Motor neuron (in vitro differentiated cells): ENCODE data around the gene PITX1. TPM values are rescaled to one million over a fixed set of nuclear protein-coding genes. Genes with fewer than 3 reads are reported as not detected.
A peak's percentile ranks its signal among the peaks of the same experiment; 100 is the strongest.

ENCODE experiments used
- ATAC-seq, 8 experiments: fragments of 200-7000 bp; cut with Tn5 transposase; replicated peaks in 6 of 8; 2 replicates each; pipeline ENCODE4 v1.8.0; 2021; ENCODE audit warnings: mild to moderate bottlenecking in 8 of 8, moderate library complexity in 8 of 8
- H3K27ac ChIP-seq, 2 donors: fragments of 250-450 bp; sonication (Bioruptor Pico); 2 replicates each; pipeline ENCODE4 v1.9.0; 2021; ENCODE audit warnings: antibody characterized with exemption in 2 of 2, mild to moderate bottlenecking in 2 of 2, moderate library complexity in 1 of 2
- H3K4me1 ChIP-seq, 2 donors: fragments of 250-450 bp; sonication (Bioruptor Pico); replicated peaks in 1 of 2; 2 replicates each; pipeline ENCODE4 v1.6.1; 2021; ENCODE audit warnings: antibody characterized with exemption in 2 of 2, mild to moderate bottlenecking in 2 of 2, moderate library complexity in 1 of 2
- H3K4me3 ChIP-seq, 5 donors: fragments of 250-450 bp; sonication (Bioruptor Pico); 2 replicates each; pipeline ENCODE4 v1.9.0; 2021; ENCODE audit warnings: antibody characterized with exemption in 5 of 5, mild to moderate bottlenecking in 5 of 5, moderate library complexity in 4 of 5
- WGBS, 10 experiments: fragments of 450-650 bp; shearing (Covaris generic); methylation state at CpG; one replicate each; pipeline ENCODE4 v1.0.0; 2022; 5-methylcytosine and 5-hydroxymethylcytosine counted together
- in situ Hi-C, 9 experiments: fragments of 400-800 bp; cut with MboI; loops; one replicate each; pipeline ENCODE4 v1.15.0; 2021; ENCODE audit warnings: low sequenced_read_pairs in 9 of 9, low pct_unique_long_range_greater_than_20kb in 2 of 9; ENCODE audit not compliant: unreplicated experiment in 9 of 9
- total RNA-seq, 8 experiments: library from RNA; unstranded; fragments of 300-600 nt; gene quantifications; 2 replicates each; pipeline versions ENCODE4 v1.2.3 to v1.2.4, GENCODE V29; 2022

The PITX1 gene
- total RNA-seq, 8 experiments from 2014 or later, result 0.16 to 8.6 (median 0.71) TPM; not detected in 1

DNA sequence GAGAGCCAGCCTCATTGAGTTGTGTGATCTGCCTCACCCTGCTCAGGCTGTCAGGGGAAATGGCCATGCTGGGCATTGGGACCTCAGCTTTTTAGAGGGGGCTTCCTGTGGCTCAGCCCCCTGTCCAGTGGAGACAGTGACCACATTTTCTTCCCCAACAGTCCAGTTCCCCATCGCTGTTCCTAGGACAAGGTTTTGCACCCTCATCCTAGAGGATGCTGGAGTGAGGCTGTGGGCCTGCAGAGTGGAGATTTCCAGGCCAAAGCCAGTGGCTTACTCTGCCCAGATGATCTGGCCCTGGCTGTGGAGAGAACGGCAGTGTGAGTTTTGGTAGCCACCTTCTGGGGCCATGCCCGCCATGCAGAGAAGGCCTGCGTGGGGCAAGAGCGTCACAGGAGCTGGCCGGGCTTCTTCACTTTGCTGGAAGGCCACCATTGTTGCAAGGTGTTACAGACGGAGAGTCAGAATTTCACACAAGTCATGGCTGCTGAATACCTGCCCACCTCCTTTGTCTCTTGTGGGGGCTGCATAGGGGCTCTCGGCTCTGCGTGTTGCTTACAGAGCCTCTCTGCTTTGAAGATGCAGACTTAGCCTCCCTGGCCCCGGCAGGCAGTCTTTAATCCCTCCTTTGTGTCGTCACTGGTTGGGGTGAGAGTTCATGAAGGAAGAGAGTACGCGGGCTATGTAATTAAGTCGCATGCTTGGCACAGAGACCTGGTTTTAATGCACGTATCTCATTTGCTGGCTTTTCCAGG lies 35.2 kb upstream of the PITX1 start:
- Histone ChIP-seq H3K4me1 (no peaks in the 10 kb centered on the region), H3K27ac (no peak overlapping the region), H3K4me3 (no peak overlapping the region)
- in situ Hi-C loops, result no loop called here
- no peak for ATAC-seq
- WGBS, 10 experiments, result 62 to 80% (median 77%) methylated on average over 1 to 7 of the region's 15 CpGs; no CpG with 5 or more reads in 5 of the 10 experiments

DNA sequence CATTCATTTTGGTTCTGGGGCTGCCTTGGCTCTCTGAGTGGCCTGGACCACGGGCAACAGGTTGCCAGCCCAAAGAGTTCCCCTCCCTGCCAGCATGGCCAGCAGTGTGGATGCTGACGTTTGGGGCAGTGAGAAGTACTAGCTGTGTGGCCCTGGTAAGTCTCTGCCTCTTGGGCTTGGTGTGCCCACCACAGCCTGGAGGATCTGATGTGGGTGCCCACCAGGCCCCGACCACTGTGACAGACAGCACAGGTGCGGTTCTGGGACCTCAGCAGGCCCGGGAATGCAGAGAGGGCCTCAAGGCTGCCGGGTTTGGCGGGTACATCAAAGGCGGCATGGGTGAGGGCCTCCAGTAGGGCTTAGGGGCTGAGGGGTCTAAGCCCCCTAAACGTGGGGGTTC lies 33.6 kb upstream of the PITX1 start:
- no peak overlapping the region for H3K4me3 ChIP-seq
- H3K27ac ChIP-seq, result no peak overlapping the region
- in situ Hi-C loops, result no loop called here
- 0 to 87% (median 68%) methylated on average over 1 to 5 of the region's 9 CpGs; no CpG with 5 or more reads in 6 of the 10 experiments for WGBS, 10 experiments
- no peaks in the 10 kb centered on the region for H3K4me1 ChIP-seq
- no peak for ATAC-seq

DNA sequence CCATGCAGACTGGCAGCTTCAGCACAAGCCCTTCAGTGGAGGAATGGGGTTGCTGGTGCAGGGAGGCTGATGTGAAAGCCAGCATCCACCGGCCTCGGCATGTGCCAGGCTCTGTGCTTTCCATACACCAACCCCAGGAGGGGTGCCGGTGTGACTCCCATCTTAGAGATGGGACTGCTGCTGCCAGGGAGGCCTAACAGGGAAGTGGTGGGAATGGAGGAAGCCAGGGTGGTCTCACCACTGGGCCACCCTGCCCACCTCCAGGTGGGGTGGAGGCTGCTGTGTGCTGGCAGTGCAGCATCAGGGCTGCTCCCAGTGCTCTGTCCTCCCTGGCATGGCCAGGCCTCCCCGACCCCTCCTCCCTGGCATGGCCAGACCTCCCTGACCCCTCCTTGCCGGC lies 32.8 kb upstream of the PITX1 start:
- 72 to 100% (median 92%) methylated on average over 2 to 3 of the region's 5 CpGs; no CpG with 5 or more reads in 7 of the 10 experiments for WGBS, 10 experiments
- Histone ChIP-seq H3K4me1 (no peaks in the 10 kb centered on the region), H3K27ac (no peak overlapping the region), H3K4me3 (no peak overlapping the region)
- in situ Hi-C loops, result no loop called here
- no peak for ATAC-seq

DNA sequence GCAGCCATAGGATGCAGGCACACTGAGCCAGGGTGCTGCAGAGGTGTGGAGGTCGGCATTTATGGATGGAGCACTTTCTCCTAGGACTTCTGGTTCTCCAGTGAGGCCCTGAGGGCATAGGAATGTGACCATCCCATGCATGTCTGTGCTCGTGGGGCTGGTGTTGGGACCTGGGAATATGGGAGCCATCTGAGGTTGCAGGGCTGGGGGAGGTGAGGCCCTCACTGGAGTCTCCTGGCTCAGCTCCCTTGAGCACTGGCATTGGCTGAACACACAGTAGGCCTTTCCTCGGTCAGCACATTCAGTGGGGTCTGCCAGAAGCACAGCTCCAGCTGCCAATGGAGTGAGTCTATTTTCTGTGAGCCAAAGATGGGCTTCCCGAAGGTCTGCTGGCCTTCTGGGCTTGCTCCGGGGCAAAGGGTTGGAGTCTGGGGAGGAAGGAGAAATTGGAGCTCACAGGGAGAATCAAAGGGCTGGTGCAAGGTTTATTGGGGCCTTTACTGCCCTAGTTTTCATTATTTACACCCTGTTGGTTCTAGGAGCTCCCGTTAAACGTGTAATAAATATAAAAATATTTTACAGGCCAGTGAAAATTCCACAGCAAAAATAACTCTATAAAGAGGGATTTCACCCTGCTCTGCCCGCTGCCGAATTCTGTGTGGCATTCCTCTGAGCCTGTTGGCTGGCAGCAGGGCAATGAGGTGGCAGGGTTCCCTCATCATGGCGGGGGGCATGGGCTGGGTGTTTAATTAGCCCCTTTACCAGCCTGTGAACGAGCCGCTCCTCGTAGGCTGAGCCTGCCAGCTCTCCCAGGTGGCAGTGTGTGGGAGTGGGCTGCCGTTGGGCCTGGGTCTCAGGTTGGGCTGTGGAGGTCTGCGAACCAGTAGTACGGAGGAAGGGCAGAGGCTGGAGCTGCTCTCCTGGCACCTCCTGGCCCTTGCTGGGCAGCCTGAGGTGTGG lies 31.6 kb upstream of the PITX1 start:
- in situ Hi-C loops, result no loop called here
- no peak overlapping the region for H3K27ac ChIP-seq
- no peak for ATAC-seq
- no peak overlapping the region for H3K4me3 ChIP-seq
- 60 to 100% (median 81%) methylated on average over 2 to 8 of the region's 16 CpGs for WGBS, 10 experiments
- no peaks in the 10 kb centered on the region for H3K4me1 ChIP-seq

DNA sequence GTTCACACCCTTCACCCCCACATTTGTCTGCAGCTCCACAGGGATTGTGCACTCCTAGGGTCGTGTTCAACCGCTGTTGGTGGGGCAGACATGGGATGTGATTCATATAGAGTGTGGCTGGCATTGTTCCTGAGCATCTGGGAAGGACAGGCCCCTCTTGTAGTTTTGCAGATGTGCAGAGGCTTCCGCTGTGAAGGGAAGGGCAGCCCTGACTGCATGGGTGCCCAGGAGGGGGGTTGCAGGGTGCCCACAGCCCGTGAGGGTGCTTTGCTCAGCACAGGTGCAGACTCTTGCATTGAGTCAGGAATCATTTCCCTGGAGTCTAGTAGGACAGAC lies 30.2 kb upstream of the PITX1 start:
- no peak overlapping the region for H3K4me3 ChIP-seq
- no peaks in the 10 kb centered on the region for H3K4me1 ChIP-seq
- WGBS, 10 experiments, result 20 to 43% (median 40%) methylated on average over 1 of the region's 4 CpGs; no CpG with 5 or more reads in 7 of the 10 experiments
- in situ Hi-C loops, result no loop called here
- no peak overlapping the region for H3K27ac ChIP-seq
- ATAC-seq, result no peak

DNA sequence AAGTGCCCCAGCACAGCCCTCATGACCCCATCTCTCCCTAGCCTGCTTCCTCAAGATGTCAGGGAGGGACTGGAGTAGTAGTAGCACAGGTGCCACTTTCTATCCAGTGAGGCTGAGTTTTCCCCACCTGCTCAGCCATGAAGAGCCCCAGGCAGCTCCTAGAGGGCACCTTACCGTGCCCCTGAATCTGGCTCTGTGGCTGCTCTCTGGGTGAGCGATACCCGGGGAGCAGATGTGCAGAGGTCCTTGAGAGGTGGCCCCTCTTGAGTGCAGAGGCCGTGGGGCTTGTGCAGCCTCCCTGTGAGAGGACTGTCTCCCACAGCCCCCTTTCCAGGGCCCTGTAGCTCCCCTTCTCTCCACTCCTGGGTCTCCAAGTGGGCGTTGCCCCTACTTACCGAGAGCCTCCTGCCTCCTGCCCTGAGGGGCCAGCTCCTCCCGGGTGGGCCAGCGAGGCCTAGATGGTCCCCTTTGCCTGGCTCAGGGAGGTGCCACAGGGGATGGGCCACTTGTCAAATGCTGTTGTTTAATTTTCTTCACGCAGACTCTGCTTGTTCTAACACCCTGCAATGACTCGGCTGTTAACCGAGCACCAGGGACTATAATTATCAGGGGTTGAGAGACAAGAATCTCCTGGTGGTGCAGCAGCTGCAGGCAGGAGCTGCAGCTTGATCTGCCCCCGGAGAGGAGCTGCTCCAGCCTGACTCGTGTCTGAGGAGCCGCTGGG lies 29.6 kb upstream of the PITX1 start:
- Histone ChIP-seq H3K27ac (no peak overlapping the region), H3K4me3 (no peak overlapping the region), H3K4me1 (peaks cover under 1 to 2% of the 10 kb centered on the region in 2 donors)
- ATAC-seq, result no peak
- in situ Hi-C loops, result no loop called here
- 20 to 80% (median 56%) methylated on average over 1 to 6 of the region's 14 CpGs; no CpG with 5 or more reads in 4 of the 10 experiments for whole genome bisulfite sequencing, 10 experiments

DNA sequence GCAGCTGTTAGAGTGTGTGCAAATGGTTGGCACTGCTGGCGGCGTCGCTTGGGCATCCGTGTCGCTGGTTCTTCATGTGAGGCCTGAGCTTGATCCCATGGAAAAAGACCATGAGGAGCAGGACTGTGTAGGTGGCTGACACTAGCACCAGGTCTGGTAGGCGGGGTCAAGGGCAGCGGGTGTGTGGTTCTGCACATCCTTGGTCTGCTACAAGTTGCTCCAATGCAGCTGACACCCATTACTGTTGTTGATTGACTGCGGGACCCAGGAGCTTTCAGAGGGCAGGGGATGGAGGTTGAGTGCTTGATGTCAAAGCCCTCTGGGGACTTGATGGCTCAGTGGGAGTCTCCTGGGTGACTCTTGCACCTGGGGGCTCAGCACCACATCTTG lies 29.0 kb upstream of the PITX1 start:
- 34 to 80% (median 45%) methylated on average over 2 to 5 of the region's 8 CpGs; no CpG with 5 or more reads in 7 of the 10 experiments for WGBS, 10 experiments
- in situ Hi-C loops, result no loop called here
- Histone ChIP-seq H3K27ac (no peak overlapping the region), H3K4me3 (no peak overlapping the region), H3K4me1 (peaks cover 2 to 5% of the 10 kb centered on the region in 2 donors)
- ATAC-seq, result no peak

DNA sequence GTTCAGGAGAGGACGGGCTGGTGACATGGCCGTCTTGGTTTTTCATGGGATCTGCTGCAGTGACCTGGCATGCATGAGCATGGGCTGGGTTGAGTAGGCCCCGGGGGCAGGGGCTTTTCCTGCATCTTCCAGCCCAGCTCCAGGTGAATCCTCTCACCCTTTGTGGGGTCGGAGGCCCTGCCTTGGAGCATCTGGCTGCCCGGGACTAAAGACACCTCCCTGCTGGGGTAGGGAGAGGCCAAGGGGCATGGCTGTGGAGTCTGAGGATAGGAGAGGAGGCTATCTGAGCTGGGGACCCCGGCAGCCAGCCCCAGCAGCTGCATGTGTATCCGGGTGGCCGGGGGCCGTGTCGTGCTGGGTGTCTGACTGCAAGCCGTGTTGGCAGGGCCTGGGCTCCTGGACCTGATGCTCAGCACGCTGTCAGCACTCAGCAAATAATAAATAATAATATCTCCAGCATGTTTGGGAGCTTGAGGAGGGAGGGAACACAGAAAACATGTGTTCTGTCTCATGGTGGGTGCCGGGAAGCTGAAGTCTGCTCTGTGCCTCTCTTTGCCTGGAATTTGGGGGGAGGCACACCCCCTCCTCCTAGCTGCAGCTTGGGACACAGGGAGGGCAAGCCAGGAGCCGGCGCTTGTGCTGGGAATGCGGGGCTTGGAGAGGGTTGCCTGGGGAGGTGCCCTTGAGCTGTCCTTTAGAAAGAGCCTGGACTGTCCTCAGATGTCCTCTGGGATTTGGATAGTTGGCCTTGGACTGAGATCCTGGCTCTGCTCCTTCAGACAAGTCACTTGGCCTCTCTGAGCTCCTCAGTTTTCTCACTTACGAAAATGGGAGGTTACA lies 28.4 kb upstream of the PITX1 start:
- peaks cover 2 to 7% of the 10 kb centered on the region in 2 donors for H3K4me1 ChIP-seq
- WGBS, 10 experiments, result 9 to 76% (median 60%) methylated on average over 1 to 12 of the region's 17 CpGs; no CpG with 5 or more reads in 3 of the 10 experiments
- in situ Hi-C loops, result no loop called here
- ATAC-seq, result peak in 1 of 8 experiments; percentile 23
- H3K27ac ChIP-seq, result no peak overlapping the region
- no peak overlapping the region for H3K4me3 ChIP-seq

DNA sequence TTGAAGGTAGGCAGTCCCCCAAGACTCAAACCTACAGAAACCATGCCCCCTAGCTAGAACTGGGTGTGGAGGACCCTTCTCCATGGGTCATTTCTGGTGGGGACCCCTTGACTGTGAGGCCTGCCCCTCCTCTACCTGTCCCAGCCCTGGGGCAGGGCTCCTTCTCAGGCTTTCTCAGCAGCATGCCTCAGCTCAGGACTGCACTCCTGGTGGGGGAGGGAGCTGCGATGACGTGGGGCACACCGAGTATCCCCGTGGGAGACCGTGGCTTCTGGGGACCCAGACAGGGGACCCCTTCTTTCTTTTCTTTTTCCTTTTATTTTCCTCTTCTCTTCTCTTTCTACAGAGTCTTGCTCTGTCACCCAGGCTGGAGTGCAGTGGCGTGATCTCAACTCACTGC lies 27.0 kb upstream of the PITX1 start:
- in situ Hi-C loops, result no loop called here
- no peak overlapping the region for H3K27ac ChIP-seq
- ATAC-seq, result no peak
- no peak overlapping the region for H3K4me3 ChIP-seq
- peaks cover 2 to 7% of the 10 kb centered on the region in 2 donors for H3K4me1 ChIP-seq
- 90 to 100% (median 100%) methylated on average over 1 to 2 of the region's 6 CpGs; no CpG with 5 or more reads in 6 of the 10 experiments for WGBS, 10 experiments

DNA sequence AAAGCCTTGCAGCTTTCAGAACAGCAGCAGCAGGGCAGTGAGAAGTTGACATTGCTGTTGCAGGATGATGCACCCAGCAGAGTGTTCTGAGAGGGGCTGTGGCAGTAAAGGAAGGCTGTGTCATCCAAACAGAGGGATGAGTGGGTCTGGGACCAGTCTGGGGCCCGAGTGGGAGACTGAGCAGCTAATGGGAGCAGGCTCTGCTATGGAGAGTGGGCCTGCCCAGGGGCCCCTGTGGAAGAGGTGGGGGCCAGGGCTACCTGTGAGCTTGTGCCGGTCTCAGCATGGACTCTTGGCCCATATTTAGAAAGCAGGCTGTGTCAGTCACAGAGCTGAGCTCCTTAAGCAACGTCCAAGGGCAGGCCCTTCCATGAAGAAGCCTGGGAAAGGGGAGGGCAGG lies 26.0 kb upstream of the PITX1 start:
- Histone ChIP-seq H3K4me3 (no peak overlapping the region), H3K27ac (no peak overlapping the region), H3K4me1 (peaks cover 2 to 7% of the 10 kb centered on the region in 2 donors)
- in situ Hi-C loops, result no loop called here
- ATAC-seq, result no peak
- WGBS, 10 experiments, result 0 to 100% (median 59%) methylated on average over 1 to 3 of the region's 3 CpGs; no CpG with 5 or more reads in 3 of the 10 experiments

DNA sequence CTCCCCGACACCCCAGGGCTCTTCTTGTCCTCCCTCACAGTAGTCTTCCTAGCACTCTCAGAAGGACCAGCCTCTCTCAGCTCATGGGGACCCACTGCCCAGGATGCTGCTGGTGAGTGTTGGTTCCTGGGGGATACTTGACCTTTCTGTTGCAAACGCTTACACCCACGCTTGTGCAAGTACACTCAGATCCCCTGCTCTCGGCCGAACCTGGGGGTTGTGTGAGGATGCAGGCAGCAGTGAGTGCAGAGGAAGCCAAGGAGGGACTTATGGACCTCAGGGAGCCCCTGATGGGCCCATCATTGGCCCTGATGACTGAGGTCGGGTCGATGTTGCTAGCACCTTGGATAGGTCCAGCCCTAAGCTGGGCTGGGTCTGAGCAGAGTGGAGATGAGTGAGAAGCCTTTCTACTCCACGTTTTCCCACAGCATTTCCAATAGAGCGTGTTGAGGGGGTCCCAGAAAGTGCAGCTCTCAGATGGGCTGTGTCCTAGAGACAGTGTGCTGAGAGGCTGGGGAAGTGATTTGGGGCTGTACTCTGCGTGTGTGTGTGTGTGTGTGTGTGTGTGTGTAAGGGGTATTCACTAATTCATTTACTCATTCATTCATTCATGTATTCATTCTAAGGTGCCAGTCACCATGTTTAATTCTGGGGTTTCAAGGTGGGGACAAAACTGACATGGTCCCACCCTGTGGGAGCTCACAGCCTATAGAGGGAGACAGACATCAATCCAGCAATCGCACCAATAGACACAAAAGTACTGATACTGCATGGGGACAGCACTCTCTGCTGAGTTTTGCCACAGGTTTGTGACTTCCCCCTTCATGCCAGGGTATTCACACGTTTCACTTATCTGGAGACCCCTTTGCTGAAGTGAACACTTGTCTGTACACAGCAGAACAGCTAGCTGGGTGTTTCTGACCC lies 25.2 kb upstream of the PITX1 start:
- in situ Hi-C loops, result no loop called here
- H3K27ac ChIP-seq, result no peak overlapping the region
- 29 to 100% (median 65%) methylated on average over 1 to 6 of the region's 12 CpGs; no CpG with 5 or more reads in 4 of the 10 experiments for WGBS, 10 experiments
- H3K4me3 ChIP-seq, result no peak overlapping the region
- ATAC-seq, result no peak
- H3K4me1 ChIP-seq, result peaks cover 2 to 7% of the 10 kb centered on the region in 2 donors
